Measurements from ENCODE around the gene CFB.

Gene CFB

DNA sequence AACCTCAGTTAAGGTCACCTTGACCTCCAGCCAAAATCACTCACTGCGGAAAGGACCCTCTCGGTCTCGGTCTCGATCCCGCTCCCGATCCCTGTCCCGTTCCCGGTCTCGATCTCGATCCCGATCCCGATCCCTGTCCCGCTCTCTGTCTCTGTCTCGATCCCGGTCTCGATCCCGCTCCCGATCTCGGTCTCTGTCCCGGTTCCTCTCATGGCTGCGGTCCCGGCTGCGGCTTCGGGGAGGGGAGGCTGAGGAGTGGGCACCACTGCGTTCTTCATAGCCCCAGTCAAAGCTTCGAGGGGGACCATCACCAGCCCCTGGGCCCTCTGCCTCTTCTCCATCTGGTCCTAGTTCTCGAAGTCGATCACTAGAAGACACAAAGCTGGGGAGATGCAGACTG lies 8.6 kb downstream of the CFB start:
- Histone ChIP-seq H3K9me3 (ENCODE audit: control insufficient read depth, insufficient read depth, low read length) (no peaks in the 10 kb centered on the region), H3K4me3 (ENCODE audit: low read length) (no peak overlapping the region)

DNA sequence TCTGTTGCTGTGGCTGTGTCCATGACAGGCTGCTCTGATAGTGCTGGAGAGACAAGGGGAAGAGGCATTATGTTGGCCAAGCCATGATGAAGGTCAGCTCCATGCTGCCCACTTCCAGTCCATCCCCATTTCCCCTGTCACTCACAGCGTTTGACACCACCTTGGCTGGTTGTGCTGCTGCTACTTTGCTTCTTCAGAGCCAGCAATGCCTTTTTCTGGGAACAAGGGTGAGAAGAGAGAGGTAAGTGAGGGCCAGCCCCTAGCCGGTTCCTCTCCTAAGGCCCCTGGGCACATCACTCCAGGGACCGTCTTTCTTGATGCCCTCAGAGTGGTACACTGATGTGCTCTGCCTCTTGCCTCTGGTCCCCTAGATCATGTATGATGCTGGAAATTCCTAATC lies 10.9 kb downstream of the CFB start:
- H3K4me1 ChIP-seq (ENCODE audit: control insufficient read depth, low read length): peaks cover 20% of the 10 kb centered on the region
- no peak overlapping the region for H3K4me2 ChIP-seq (ENCODE audit: low read length)
- TF ChIP-seq EZH2phosphoT487 (IDR thresholded peaks at IDR 0.05; ENCODE audit: borderline replicate concordance, low read length): no peak
- TF ChIP-seq, protein P1, sequence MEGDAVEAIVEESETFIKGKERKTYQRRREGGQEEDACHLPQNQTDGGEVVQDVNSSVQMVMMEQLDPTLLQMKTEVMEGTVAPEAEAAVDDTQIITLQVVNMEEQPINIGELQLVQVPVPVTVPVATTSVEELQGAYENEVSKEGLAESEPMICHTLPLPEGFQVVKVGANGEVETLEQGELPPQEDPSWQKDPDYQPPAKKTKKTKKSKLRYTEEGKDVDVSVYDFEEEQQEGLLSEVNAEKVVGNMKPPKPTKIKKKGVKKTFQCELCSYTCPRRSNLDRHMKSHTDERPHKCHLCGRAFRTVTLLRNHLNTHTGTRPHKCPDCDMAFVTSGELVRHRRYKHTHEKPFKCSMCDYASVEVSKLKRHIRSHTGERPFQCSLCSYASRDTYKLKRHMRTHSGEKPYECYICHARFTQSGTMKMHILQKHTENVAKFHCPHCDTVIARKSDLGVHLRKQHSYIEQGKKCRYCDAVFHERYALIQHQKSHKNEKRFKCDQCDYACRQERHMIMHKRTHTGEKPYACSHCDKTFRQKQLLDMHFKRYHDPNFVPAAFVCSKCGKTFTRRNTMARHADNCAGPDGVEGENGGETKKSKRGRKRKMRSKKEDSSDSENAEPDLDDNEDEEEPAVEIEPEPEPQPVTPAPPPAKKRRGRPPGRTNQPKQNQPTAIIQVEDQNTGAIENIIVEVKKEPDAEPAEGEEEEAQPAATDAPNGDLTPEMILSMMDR (IDR thresholded peaks at IDR 0.05; ENCODE audit: low read depth, low read length, poor library complexity, severe bottlenecking): no peak
- H3F3A ChIP-seq (ENCODE audit: control insufficient read depth, insufficient read depth): no peaks in the 10 kb centered on the region
- no peaks in the 10 kb centered on the region for H3K9me3 ChIP-seq (ENCODE audit: control insufficient read depth, insufficient read depth, low read length)
- peaks cover 39% of the 10 kb centered on the region for H3K79me2 ChIP-seq (ENCODE audit: control insufficient read depth, low read length)
- no peaks in the 10 kb centered on the region for H3K9me2 ChIP-seq (replicated peaks; ENCODE audit: control insufficient read depth, low read length)
- H4K20me1 ChIP-seq (ENCODE audit: control insufficient read depth, insufficient read depth, low read depth, low read length): no peaks in the 10 kb centered on the region
- no peak overlapping the region for H3K4me3 ChIP-seq (ENCODE audit: low read length)
- H3K27ac ChIP-seq (ENCODE audit: low read depth, low read length): no peak overlapping the region
- peaks cover 69% of the 10 kb centered on the region for H3K36me3 ChIP-seq (ENCODE audit: control insufficient read depth, low read length)
- no peaks in the 10 kb centered on the region for H3K27me3 ChIP-seq (ENCODE audit: control insufficient read depth, low read length)

More for the DNA sequence above, 8.6 kb downstream of the CFB start:
- Histone ChIP-seq H4K20me1 (ENCODE audit: control insufficient read depth, insufficient read depth, low read depth, low read length) (no peaks in the 10 kb centered on the region), H3K79me2 (ENCODE audit: control insufficient read depth, low read length) (peaks cover 27% of the 10 kb centered on the region), H3K4me1 (ENCODE audit: control insufficient read depth, low read length) (peaks cover 12% of the 10 kb centered on the region), H3K4me2 (ENCODE audit: low read length) (no peak overlapping the region), H3K9me2 (replicated peaks; ENCODE audit: control insufficient read depth, low read length) (no peaks in the 10 kb centered on the region), H3K27ac (ENCODE audit: low read depth, low read length) (no peak overlapping the region), H3K27me3 (ENCODE audit: control insufficient read depth, low read length) (no peaks in the 10 kb centered on the region), H3K36me3 (ENCODE audit: control insufficient read depth, low read length) (peaks cover 59% of the 10 kb centered on the region), H3F3A (ENCODE audit: control insufficient read depth, insufficient read depth) (no peaks in the 10 kb centered on the region)
- no peak for TF ChIP-seq EZH2phosphoT487 (IDR thresholded peaks at IDR 0.05; ENCODE audit: borderline replicate concordance, low read length)
- TF ChIP-seq, protein P1 (IDR thresholded peaks at IDR 0.05; ENCODE audit: low read depth, low read length, poor library complexity, severe bottlenecking): no peak

DNA sequence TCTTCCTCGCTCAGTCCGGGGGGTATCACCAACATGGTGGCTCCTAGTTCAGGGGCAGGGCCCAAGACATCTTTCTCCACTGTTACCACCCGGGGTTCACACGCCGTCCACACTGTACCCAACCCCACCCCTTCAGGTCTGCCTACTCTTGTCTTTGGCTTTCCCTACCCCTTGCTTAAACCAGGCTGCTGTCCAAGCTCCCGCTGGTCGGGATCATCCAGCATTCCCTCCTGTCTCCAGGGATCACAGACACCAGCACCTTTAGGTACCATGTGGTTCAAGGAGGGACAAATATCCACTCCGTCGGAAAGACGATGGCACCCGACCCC lies 12.5 kb downstream of the CFB start:
- Histone ChIP-seq H3K9me2 (replicated peaks; ENCODE audit: control insufficient read depth, low read length) (no peaks in the 10 kb centered on the region), H4K20me1 (ENCODE audit: control insufficient read depth, insufficient read depth, low read depth, low read length) (no peaks in the 10 kb centered on the region), H3K4me1 (ENCODE audit: control insufficient read depth, low read length) (peaks cover 20% of the 10 kb centered on the region), H3F3A (ENCODE audit: control insufficient read depth, insufficient read depth) (no peaks in the 10 kb centered on the region), H3K4me3 (ENCODE audit: low read length) (peak overlapping the region; percentile 92), H3K36me3 (ENCODE audit: control insufficient read depth, low read length) (peaks cover 69% of the 10 kb centered on the region), H3K79me2 (ENCODE audit: control insufficient read depth, low read length) (peaks cover 39% of the 10 kb centered on the region), H3K27ac (ENCODE audit: low read depth, low read length) (no peak overlapping the region), H3K4me2 (ENCODE audit: low read length) (peak overlapping the region; percentile 81), H3K9me3 (ENCODE audit: control insufficient read depth, insufficient read depth, low read length) (no peaks in the 10 kb centered on the region), H3K27me3 (ENCODE audit: control insufficient read depth, low read length) (no peaks in the 10 kb centered on the region)
- TF ChIP-seq EZH2phosphoT487 (IDR thresholded peaks at IDR 0.05; ENCODE audit: borderline replicate concordance, low read length): no peak
- TF ChIP-seq, protein P1 (IDR thresholded peaks at IDR 0.05; ENCODE audit: low read depth, low read length, poor library complexity, severe bottlenecking): no peak
